NCI-H82 treated with DMSO at 0.1 percent for 48 hours (cell line): Measurements from ENCODE around the gene PARPBP.
"Not testable (repeated sequence)": the region's sequence is repeated elsewhere in the genome, so short reads cannot be mapped to it uniquely, and the experiment has no call there.

Experiments used
- DNase-seq: peaks from one replicate; lab custom pipeline; 2025; ENCODE audit not compliant: unreplicated experiment; lab: John Stamatoyannopoulos, UW

Gene PARPBP

GRCh38 chr12:102147062-102147587 is 27.1 kb downstream of the PARPBP start:
- DNase-seq: not testable (repeated sequence)

- DNase-seq: not testable (repeated sequence)
These were observed 35.2 kb downstream of the PARPBP start for GRCh38 chr12:102155206-102155605.

- DNase-seq: no peak
These were observed 43.4 kb downstream of the PARPBP start for GRCh38 chr12:102163383-102163782.

GRCh38 chr12:102167821-102168604 is 48.0 kb downstream of the PARPBP start:
- DNase-seq: no peak

GRCh38 chr12:102169922-102170621 is 50.1 kb downstream of the PARPBP start:
- no peak for DNase-seq

- no peak for DNase-seq
These were observed 52.0 kb downstream of the PARPBP start for GRCh38 chr12:102171951-102172350.

- no peak for DNase-seq
These were observed 52.5 kb downstream of the PARPBP start for GRCh38 chr12:102172436-102172835.

GRCh38 chr12:102174117-102174516 is 54.1 kb downstream of the PARPBP start:
- DNase-seq: no peak

- no peak for DNase-seq
These were observed 54.8 kb downstream of the PARPBP start for GRCh38 chr12:102174761-102175160.

GRCh38 chr12:102182635-102183034 is 62.7 kb downstream of the PARPBP start:
- no peak for DNase-seq

GRCh38 chr12:102195826-102196225 is 75.8 kb downstream of the PARPBP start:
- no peak for DNase-seq

GRCh38 chr12:102197789-102198188 is 77.8 kb downstream of the PARPBP start, which contains the start of gene PMCH:
Gene PMCH, minus strand, starts transcription at chr12:102197833. Its CDS starts 63 bp downstream, at chr12:102197770.
- DNase-seq: no peak

GRCh38 chr12:102201436-102202061 is 81.6 kb downstream of the PARPBP start:
- DNase-seq: no peak

GRCh38 chr12:102202556-102202955 is 82.6 kb downstream of the PARPBP start:
- DNase-seq: no peak

GRCh38 chr12:102204025-102204424 is 84.0 kb downstream of the PARPBP start:
- DNase-seq: no peak

- no peak for DNase-seq
These were observed 96.2 kb downstream of the PARPBP start for GRCh38 chr12:102215992-102216691.

GRCh38 chr12:102220736-102221135 is 100.8 kb downstream of the PARPBP start:
- no peak for DNase-seq

- DNase-seq: no peak
These were observed 108.0 kb downstream of the PARPBP start for GRCh38 chr12:102227954-102228353.

- DNase-seq: no peak
These were observed 112.1 kb downstream of the PARPBP start for GRCh38 chr12:102232036-102232435.

GRCh38 chr12:102232446-102232845 is 112.5 kb downstream of the PARPBP start:
- DNase-seq: no peak

- no peak for DNase-seq
These were observed 114.6 kb downstream of the PARPBP start for GRCh38 chr12:102234599-102234998.
